Measurements from ENCODE around the gene CRTAP. TPM values are rescaled to one million over a fixed set of nuclear protein-coding genes. Genes with fewer than 3 reads are reported as not detected.
"Not testable (repeated sequence)": the region's sequence is repeated elsewhere in the genome, so short reads cannot be mapped to it uniquely, and the experiment has no call there.

The CRTAP gene
- total and polyA plus RNA-seq, 3 donors from 2014 or later: 70.2 to 151 (median 123) TPM

DNA sequence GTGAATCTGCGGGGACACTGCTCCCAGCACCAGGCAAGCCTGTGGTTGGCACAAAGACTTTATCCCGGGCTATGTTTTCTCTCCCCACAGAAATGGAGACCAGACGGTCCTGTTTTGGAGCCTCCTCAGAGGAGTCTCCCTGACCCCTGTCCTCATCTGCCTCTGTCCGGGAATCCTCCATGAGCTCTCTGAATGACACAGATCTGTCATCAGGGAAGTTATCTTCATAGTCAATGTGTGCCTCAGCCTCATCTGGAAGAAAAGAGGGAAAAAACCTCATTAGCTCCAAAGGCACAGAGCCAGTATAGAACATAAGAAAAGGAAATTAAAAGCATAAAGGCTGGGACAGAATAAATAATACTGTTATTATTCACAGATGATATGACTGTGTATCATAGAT, 40.0 kb downstream of the CRTAP start:
- 84 to 93% methylated on average over 4 of the region's 4 CpGs for WGBS, 2 donors
- TF ChIP-seq, protein P1, sequence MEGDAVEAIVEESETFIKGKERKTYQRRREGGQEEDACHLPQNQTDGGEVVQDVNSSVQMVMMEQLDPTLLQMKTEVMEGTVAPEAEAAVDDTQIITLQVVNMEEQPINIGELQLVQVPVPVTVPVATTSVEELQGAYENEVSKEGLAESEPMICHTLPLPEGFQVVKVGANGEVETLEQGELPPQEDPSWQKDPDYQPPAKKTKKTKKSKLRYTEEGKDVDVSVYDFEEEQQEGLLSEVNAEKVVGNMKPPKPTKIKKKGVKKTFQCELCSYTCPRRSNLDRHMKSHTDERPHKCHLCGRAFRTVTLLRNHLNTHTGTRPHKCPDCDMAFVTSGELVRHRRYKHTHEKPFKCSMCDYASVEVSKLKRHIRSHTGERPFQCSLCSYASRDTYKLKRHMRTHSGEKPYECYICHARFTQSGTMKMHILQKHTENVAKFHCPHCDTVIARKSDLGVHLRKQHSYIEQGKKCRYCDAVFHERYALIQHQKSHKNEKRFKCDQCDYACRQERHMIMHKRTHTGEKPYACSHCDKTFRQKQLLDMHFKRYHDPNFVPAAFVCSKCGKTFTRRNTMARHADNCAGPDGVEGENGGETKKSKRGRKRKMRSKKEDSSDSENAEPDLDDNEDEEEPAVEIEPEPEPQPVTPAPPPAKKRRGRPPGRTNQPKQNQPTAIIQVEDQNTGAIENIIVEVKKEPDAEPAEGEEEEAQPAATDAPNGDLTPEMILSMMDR (IDR thresholded peaks at IDR 0.05): no peak
- no peak for TF ChIP-seq POLR2A (IDR thresholded peaks at IDR 0.05)

DNA sequence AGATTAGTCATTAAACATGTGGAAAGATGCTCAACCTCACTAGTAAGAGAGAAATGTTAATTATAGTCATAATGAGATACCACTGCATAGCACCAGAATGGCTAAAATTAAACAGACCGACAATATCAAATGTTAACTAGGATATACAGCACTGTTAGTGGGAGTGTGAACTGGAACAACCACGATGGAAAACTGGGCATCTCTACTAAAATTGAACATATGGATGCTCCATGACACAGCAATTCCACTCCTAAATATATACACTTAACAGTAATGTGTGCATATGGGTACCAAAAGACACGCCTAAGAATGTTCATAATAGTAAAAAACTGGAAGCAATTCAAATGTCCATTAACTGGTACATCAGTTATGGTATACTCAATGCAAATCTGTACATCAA, 41.5 kb downstream of the CRTAP start:
- Histone ChIP-seq H3K4me1 (no peaks in the 10 kb centered on the region), H3K9me3 (no peaks in the 10 kb centered on the region), H3K27ac (no peak overlapping the region), H3K36me3 (ENCODE audit: low read depth, missing control alignments) (no peaks in the 10 kb centered on the region), H3K4me3 (no peak overlapping the region), H3K27me3 (no peaks in the 10 kb centered on the region)
- WGBS, 2 donors: 69 to 77% methylated on average over 3 of the region's 3 CpGs
- TF ChIP-seq, protein P1 (IDR thresholded peaks at IDR 0.05): no peak
- no peak for TF ChIP-seq POLR2A (IDR thresholded peaks at IDR 0.05)
- intact Hi-C loops (cut with DNase I; ENCODE audit: low total_unique reads): no loop called here
- no peak for DNase-seq

More for the DNA sequence above, 40.0 kb downstream of the CRTAP start:
- no peaks in the 10 kb centered on the region for H3K4me1 ChIP-seq
- intact Hi-C loops (cut with DNase I; ENCODE audit: low total_unique reads): no loop called here
- H3K4me3 ChIP-seq: no peak overlapping the region
- H3K9me3 ChIP-seq: no peaks in the 10 kb centered on the region
- H3K27ac ChIP-seq: no peak overlapping the region
- H3K36me3 ChIP-seq (ENCODE audit: low read depth, missing control alignments): no peaks in the 10 kb centered on the region
- DNase-seq: no peak
- no peaks in the 10 kb centered on the region for H3K27me3 ChIP-seq

DNA sequence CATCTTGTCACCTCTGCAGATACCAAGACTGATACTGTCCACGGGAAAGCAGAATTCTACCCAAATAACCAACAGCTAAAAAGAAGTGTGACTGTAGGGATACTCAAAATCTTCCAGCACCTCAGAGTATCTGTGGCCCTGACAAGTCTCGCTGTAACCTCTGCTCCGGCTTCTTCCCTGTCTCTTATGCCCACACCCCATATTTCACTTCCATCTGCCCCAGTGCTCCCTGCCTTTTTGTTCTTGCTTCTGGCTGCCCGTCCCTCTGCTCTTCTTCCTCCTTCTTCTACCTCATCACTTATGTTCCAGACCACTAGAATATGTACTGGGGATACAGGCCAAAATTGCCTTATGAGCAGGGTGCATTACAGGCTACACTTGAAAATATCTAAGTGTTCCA, 45.4 kb downstream of the CRTAP start:
- no peak overlapping the region for H3K27ac ChIP-seq
- H3K36me3 ChIP-seq (ENCODE audit: low read depth, missing control alignments): no peaks in the 10 kb centered on the region
- intact Hi-C loops (cut with DNase I; ENCODE audit: low total_unique reads): no loop called here
- DNase-seq: no peak
- no peak overlapping the region for H3K4me3 ChIP-seq
- WGBS, 2 donors: 87% methylated on average over 4 of the region's 4 CpGs
- no peaks in the 10 kb centered on the region for H3K9me3 ChIP-seq
- no peaks in the 10 kb centered on the region for H3K4me1 ChIP-seq
- H3K27me3 ChIP-seq: no peaks in the 10 kb centered on the region
- TF ChIP-seq, protein P1 (IDR thresholded peaks at IDR 0.05): no peak

DNA sequence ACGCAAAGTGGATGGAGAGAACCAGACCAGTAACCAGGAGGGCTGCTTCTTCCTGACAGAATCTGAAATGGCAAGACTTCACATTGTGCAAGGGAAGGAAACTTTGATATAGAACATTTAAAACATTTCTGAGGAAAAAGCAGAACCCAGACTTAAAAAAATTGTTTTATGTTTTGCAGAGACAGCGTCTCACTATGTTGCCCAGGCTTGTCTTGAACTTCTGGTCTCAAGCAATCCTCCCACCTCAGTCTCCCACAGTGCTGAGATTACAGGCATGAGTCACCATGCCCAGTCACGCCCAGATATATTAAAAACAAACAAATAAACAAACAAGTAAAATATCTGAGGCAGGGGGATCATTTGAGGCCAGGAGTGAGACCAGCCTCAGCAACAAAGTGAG, 46.2 kb downstream of the CRTAP start:
- WGBS, 2 donors: 85 to 91% methylated on average over 3 of the region's 3 CpGs
- Histone ChIP-seq H3K36me3 (ENCODE audit: low read depth, missing control alignments) (no peaks in the 10 kb centered on the region), H3K4me3 (no peak overlapping the region), H3K4me1 (no peaks in the 10 kb centered on the region), H3K9me3 (no peaks in the 10 kb centered on the region), H3K27me3 (no peaks in the 10 kb centered on the region), H3K27ac (no peak overlapping the region)
- intact Hi-C loops (cut with DNase I; ENCODE audit: low total_unique reads): no loop called here
- no peak for DNase-seq
- TF ChIP-seq POLR2A (IDR thresholded peaks at IDR 0.05): no peak
- TF ChIP-seq, protein P1 (IDR thresholded peaks at IDR 0.05): no peak

DNA sequence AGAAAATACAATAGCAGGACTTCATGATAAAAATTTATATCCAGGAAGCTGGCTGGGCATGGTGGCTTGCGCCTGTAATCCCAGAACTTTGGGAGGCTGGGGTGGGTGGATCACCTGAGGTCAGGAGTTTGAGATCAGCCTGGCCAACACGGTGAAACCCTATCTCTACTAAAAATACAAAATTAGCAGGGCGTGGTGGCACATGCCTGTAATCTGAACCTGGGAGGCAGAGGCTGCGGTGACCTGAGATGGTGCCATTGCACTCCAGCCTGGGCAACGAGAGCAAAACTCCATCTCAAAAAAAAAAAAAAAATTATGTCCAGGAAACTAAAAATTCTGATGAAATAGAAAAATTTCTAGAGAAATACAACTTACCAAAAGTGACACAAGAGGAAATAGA, 48.8 kb downstream of the CRTAP start:
- H3K27ac ChIP-seq; H3K4me3 ChIP-seq; H3K27me3 ChIP-seq; H3K36me3 ChIP-seq (ENCODE audit: low read depth, missing control alignments); H3K4me1 ChIP-seq; intact Hi-C loops (cut with DNase I; ENCODE audit: low total_unique reads); DNase-seq; H3K9me3 ChIP-seq: not testable (repeated sequence)
- WGBS, 2 donors: 83 to 84% methylated on average over 5 of the region's 5 CpGs

All from testis (tissue), 3 donors.